Ramos (cell line): ENCODE measurements around the gene CDC42BPG.

Source experiments
- in situ Hi-C: fragments of 300-500 bp; cut with MboI; formaldehyde crosslinking; loops from one replicate; pipeline ENCODE4 v1.14.3; 2022; ENCODE audit warnings: low sequenced_read_pairs; ENCODE audit not compliant: unreplicated experiment

Gene CDC42BPG

DNA sequence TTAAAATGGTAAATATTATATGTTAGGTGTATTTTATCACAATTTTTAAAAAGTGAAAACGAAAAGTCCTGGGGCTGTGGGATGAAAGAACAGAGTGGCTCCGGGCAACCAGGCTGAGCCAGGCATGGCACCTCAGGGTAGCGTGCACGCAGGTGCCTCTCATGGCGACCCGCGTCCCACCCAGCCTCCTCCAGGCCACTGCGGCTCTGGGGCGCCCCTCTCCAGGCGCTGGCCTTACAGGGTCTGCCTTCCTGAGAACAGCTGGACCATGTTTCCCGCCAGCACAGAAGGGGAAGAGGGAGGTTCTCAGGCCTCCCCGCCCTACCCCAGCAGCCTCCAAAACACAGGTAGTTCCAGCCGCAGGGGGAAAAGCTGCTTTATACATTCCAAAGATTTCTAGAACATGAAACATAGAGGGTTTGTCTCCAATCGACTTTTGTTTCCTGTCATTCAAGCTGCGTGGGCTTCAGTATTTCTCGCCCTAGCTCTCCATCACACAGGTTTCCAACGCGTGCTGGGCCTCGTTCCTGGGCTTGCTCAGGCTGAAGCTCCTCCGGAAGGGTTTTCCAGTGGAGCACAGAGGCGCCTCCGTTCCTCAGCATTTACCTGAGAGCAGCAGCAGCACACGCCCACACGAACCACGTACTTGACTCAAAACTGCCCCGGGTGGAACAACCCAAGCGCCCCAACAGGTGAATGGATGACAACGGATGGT lies 23.5 kb upstream of the CDC42BPG start:
- in situ Hi-C loops: no loop called here

DNA sequence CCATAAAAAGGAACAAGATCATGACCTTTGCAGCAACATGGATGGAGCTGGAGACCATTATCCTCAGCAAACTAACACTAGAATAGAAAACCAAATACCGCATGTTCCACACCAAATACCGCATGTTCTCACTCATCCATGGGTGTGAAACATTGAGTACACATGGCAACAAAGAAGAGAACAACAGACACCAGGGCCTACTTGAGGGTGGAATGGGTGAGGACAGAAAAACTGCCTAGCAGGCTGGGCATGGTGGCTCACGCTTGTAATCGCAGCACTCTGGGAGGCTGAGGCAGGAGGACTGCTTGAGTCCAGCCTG lies 21.7 kb upstream of the CDC42BPG start:
- in situ Hi-C loops: no loop called here

DNA sequence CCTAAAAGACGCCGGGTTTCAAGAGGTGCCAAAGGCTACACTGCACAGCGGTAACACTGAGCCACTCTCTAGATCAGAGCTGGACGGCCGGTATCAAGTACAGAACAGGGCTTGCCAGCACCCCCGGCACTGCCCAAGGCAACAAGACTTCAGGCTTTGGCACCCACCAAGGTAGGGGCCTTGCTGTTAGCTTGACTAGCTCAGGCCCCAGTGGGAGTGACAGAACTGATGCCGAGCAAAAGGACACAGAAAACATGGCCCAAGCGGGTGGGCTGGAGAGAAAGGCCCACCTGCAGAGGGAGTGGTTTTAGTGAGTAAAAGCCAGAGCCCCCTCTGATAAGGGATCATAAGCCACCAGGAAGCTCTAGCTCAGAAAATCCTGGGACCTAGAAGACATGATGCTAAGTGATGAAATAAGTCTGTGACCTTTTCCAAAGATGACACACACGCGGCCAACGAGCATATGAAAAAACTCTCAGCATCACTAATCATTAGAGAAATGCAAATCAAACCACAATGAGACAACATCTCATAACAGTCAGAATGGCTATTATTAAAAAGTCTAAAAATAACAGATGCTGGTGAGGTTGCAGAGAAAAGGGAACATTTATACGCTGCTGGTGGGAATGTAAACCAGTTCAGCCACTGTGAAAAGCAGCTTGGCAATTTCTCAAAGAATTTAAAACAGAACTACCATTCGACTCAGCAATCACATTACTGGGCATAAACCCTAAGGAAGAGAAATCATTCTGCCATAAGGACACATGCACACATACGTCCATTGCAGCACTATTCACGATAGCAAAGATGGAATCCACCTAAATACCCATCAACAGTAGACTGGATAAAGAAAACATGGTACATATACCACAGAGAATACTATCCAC lies 21.1 kb upstream of the CDC42BPG start:
- in situ Hi-C loops: no loop called here

DNA sequence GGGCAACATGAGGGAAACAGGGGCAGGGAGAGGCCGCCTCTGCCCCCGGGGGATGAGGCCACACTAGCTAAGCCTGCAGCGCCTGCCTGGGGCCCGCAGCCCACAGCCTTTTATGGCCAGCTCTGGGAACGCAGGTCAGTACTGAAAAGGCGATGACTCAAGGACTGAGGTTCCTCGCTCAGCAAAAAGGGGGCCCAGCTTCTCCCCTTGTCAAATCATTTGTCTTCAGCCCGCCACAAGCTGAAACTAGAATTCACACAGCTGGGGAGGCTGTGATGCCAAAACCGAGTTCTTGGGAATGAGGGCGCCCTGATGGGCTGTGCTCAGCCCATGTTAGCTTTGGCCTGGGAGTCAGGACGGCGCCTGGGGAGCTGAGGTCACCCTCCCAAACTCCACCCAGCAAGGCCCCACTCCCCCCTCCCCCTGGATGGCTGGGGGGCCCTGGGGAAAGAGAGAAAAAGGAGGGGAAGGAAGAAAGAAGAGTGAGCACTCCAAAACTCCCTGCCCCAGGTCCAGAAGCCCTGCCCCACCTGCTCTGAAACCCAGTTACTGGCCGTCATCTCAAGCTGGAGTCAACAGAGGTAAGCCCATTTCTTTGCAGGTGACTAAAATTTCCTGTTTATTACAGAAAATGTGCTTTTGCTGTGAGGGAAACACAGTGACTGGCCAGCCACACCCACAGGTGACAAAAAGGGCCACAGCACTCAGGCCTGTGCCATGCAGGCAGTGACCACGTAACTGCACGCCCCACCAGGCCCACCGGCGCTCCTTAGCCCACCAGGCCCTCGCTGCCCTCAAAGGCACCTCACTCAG lies 20.2 kb upstream of the CDC42BPG start:
- in situ Hi-C loops: no loop called here

DNA sequence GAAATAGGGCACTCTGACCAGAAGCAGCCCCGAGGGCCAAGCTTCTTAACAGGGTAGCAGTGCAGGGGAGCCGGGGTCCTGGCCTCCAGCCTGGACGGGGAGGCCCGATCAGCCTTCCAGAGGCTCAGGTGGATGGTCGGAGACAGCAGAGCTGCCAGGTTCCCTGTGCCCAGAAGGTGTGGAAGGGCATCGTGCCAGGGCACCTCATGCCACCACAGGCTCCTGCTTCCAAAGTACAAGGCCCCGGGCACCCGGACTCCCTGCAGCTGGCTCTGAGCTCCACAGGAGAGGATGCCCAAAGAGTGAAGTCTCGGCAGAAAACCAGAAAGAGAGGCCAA lies 19.7 kb upstream of the CDC42BPG start:
- in situ Hi-C loops: no loop called here

DNA sequence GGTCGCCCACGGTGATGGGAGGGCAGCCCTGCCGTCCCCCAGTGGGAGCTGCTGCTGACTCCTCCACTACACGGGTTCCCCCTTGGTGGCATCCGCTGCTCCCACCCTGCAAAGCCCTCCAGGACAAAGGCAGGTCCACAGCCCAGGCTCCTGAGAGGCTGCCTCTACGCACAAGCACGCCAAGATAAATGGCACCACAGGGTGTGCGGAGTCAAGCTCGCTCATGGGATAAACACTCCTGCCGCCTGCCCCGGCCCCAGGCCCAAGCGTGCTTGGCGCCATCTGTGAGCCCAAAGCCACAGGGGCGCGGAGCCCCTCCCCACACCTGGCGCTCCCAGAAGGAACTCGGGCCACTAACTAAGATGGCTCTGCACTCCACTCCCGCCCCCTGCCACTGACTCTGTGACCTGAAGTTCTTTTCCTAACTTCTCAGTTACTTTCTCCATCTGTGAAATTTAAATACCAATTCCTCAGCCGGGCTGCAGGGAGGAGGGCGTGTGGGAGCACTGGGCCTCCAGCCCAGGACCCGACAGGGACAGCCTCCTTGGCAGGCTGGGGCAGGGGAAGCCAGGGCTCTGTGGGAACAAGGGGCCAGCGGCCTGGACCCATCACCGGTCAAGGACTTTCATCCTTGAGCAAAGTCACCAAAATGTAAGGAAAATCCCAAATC lies 19.1 kb upstream of the CDC42BPG start:
- in situ Hi-C loops: no loop called here

DNA sequence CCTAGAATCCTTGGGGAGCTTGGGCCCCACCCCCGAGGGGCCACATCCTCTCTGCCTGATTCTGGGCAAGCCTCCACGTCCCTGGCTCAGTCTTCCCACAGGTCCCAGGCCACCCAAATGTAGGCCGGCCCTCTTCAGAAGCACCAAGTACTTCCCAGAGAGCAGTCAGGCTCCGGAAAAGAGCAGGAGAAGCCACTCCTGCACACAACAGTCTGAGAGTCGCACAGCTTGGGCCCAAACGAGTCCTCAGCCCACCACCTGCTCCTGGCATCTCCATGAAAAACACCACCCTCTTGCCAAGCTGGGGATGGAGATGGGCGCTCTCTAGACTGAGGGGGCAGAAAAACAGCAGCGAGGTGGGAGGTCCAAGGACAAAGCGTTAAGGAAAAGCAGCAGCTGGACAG lies 18.5 kb upstream of the CDC42BPG start:
- in situ Hi-C loops: no loop called here

DNA sequence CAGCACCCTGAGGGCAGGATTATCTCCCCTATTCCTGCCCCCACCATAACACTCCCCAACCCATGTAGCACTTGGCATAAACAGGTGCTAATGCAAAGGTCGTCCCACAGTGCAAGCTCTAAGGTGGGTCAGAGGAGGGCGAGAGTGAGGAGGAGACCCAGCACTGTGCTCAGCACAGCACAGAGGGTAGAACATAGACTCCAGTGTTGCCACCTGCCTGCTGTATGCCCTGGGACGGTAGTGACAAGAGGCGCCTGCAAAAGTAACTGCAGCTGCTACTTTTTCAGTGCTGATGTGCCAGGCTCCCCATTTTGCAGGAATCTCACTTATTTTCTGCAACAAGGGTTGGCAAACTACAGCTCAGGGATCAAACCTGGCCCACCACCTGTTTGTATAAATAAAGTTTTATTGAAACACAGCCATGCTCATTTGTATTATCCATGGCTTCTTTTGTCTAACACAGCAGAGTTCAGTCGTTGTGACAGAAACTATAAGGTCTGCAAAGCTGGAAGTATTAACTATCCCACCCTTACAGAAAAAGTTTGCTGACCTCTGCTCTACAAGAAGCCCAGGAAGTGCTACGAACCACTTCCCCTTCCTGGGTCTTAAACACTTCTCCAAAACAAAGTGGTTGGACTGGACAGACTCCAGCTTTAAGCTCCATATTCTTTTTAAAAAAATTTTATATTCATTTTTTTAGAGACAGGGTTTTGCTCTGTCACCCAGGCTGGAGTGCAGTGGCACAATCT lies 16.9 kb upstream of the CDC42BPG start:
- in situ Hi-C loops: no loop called here

DNA sequence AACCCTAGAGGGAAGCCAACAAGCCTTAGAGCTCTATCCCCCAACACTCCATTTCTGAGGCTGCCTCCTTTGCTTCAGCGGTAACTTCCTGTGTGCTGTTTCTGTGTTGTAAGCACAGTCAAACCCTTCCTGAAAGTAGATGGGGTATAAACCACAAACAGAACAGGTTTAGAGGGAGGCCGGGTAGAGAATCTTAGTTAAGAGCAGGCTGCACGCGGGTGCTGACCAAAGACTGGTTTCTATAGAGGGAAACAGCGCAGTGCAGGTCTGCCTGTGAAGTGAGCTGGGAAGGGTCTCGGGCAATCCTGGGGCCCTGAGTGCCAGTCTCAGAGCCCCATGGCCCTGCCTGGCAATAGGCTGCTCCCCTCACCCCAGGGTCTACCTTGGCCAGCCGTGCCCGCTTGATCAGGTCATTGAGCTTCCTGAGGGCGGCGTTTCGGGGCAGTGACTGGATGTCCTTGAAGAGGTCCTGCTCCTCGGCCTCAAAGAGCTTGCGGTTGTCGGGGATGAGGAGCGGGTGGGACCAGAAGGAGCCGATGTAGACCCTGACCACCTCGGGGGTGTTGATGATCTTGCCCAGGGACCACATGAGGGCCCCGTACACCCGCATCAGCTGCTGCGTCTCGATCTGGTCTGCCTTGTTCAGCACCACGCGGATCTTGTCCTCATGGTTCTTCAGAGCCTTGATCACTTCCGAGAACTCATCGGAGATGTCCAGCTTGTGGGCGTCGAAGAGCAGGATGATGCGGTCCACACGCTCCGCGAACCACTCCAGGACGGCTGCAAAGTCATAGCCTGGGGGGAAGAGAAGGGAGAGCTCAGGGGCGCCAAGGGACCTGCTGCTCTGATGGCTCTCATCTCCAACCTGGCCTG lies 15.3 kb upstream of the CDC42BPG start:
- in situ Hi-C loops: no loop called here

DNA sequence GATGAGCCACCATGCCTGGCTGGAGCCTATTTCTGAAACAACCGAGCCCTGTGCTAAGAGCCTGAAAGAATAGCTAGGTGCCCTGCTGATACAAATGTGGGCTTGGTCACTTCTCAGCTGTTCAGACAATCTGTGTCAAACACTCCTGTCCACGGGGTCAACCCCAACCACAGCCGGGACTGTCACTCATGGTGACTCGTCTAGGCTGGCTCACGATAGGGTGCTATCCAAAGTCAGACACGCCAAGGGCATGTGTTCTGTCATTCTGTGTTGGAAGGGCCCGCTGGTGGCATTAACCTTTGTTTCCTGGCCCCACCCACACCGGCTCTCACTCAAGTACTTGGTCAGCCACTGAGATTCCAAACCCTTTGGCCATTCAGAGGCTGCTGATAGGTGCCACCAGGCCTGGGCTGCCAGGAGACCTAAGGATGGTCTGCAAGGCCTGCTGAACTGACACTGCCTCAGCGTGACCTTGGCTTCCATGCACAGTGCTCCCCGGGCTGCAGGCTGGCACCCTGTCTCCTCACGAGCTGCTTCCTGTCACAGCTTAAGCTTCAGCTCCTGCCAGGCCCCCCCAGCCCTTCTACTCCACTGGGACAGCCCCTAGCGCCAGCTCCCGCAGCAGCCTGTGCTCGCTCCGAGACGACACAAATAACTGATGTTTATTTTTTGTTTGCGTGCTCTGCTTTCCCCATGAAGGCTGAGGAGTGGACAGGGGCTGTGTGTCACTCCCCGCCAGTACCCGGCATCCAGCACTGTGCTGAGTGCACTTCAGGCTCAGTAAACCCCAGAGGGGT lies 14.2 kb upstream of the CDC42BPG start:
- in situ Hi-C loops: no loop called here

DNA sequence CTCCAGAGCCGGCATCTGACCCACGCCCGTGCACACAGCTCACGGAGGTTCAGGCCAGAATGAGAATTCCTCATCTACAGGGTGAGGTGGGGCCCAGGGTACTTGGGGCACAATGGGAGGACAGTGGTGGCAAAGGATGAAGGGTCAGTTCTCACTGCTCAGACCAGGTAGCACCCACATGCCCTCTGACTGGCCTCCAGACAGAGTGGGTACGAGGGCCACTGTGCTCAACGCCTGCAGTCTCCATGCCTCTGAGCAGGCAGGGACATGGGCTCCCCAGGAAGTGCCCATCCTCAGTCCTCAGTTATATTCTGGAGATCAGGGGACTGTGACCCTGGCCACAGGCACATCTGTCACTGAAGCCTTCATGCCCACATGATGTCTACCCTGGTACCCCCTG lies 13.0 kb upstream of the CDC42BPG start:
- in situ Hi-C loops: no loop called here

DNA sequence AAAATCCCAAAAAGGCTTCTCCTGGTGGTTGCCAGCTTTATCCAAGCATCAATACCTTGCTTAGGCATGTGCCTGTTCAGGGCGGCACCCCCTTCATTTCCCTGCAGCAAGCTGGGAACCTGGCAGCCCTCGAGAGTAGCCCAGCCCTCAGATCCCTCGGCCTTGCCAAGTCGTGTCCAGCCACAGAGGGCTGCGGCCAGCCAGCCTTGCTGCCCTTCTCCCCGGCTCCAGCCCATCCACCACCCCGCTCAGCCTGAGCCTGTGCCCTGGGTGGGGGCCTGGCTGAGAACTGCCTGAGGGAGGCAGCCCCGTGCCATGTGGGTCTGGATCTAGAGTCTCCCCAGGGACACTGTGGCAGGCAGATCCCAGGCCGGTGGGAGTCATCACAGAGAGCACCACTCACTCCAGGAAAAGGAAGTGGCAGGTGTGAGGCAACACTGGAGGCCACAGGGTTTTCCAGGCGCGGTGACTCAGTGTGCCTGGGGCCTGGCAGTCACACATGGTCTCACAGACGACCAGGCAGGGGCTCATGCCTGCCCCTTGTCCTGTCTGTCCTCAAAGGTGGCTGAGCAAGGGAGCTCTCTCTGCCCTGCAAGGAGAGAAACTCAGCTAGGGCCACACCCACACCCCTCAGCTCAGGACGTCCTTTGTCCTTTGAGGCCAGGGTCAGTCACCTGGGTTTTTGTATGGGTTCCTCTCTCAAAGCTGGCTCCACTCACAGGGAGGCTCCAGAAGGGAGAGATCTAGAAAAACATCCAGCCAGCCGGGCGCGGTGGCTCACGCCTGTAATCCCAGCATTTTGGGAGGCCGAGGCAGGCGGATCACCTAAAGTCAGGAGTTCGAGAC lies 12.2 kb upstream of the CDC42BPG start:
- in situ Hi-C loops: no loop called here

DNA sequence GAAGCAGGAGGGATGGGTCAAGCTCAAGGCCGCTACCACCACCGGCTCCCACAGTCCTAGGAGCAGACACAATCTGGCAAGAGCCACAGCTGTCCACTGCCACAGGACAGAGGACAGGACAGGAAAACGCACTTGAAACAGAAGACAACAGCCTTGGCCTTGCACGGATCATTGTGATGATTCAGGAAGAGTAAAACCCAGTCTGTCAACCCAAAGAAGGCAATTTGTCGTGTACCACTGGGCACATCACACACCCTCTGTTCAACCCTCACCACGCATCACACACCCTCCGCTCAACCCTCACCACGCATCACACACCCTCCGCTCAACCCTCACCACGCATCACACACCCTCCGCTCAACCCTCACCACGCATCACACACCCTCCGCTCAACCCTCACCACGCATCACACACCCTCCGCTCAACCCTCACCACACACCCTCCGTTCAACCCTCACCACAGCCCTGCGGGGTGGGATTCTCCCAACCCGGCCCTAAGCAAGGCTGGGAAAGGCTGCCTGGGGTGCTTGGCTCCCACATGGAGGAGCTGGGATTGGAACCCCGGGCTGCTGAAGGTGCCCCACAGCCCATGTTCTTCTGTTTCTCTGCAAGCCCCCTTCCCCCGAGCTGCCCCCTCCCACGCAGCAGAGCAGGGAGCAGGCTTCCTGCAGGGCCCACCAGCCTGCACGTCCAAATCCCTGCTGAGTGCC lies 11.3 kb upstream of the CDC42BPG start:
- in situ Hi-C loops: no loop called here

DNA sequence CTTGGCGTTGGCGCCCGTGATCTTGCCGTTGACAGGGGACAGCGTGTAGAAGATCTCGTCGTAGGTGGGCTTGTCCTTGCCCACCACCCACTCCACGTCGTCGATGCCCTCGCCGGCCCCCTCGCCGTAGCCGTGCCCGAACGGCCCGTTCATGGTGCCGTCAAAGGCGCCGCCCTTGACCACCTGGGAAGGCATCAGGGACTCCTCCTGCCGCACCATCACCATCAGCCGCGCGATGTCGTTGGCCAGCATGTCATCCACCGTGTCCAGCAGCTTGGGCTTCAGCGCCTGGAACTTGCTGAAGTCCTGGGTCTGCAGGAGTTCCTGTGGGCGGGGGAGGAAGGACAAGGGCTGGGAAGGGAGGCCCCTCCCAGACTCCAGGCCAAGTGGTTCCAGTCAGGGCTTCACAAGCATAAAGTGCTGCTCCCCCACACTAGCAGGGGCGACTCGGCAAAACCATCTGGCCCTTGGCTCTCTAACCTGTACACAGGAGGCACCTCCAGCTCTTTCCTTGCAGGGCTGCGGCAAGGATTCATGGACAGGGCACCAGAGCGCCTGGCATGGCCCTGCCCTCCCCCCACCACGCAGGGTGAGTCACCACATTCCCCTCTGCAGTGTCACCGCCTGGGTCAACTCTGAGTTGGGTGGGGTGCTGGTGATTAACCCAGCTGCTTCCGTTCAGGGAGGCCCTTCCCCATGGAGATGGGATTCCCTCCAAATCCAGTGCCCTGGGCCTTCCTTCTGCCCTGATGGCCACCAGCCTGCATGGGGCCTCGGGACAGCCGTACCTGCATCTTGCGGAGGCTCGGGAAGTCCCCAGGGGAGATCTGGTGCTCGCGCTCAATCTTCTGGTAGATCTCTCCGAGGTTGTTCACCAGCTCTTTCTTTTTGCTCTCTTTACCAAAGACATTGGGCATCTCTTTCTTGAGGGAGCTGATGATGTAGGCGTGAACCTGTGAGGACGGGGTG lies 10.4 kb upstream of the CDC42BPG start:
- in situ Hi-C loops: no loop called here

DNA sequence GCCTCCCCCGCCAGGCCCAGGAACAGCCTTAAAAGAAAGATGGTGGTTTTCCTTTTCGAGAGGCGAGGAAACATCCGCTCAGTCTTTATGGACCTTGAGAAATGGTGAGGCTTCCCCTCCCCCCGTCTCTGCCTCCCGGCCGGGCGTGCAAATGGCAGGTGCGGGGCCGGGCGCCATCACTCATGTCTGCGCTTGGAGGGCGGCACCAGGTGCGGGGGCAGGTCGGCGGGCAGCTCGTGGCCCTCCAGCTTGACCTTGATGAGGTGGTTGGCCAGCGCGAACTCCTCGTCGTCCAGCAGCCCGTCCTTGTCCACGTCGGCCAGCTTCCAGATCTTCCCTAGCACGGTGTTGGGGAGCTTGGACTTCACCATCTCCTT lies 9.7 kb upstream of the CDC42BPG start:
- in situ Hi-C loops: no loop called here

DNA sequence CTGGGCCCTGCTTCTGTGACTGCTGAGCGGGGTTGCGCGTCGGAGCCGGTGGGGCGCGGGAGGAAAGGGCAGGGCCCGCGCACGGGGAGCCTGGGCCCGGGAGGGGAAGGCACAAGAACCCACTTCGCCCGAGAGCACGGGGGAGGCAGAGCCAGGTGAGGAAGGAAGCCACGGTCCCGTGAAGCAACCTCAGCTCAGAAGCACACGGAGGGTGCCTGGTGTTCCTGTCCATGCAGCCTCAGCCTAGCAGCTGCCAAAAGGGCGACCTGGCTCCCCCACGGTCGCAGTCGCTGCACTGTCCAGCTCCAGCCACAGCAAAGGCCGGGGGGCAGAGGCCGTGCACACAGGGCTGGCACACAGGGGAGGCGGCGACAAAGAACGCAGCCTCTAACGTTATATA lies 9.3 kb upstream of the CDC42BPG start:
- in situ Hi-C loops: no loop called here
